Activated CD4-positive, alpha-beta T cell treated with anti-CD3 and anti-CD28 coated beads, Interleukin-2, amount 50 U/mL, for 4 hours (primary cell): Measurements from ENCODE around the gene DGAT2.

Experiments used
- DNase-seq, 2 experiments: peaks; one replicate each; pipeline ENCODE4 v3.0.0-alpha.2; 2020

The DGAT2 gene

DNA sequence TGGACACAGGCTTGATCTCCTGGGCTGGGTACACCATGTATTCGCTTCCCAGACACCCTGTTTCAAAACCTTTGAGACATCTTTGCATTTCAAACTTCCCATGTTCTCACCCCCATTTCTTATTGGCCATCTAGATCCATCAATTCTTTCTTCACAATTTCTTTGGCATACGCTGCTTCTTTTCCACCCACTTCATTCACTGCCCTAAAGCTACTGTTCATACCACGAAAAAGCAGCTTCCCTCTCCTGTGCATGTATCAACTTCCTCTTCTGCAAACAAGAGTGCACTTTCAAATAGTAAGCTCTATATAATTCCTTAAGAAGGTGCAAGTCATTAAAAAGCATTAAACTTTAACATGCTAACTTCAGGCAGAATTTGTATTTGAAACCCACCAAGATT lies 67.8 kb downstream of the DGAT2 start:
- DNase-seq: no peak

DNA sequence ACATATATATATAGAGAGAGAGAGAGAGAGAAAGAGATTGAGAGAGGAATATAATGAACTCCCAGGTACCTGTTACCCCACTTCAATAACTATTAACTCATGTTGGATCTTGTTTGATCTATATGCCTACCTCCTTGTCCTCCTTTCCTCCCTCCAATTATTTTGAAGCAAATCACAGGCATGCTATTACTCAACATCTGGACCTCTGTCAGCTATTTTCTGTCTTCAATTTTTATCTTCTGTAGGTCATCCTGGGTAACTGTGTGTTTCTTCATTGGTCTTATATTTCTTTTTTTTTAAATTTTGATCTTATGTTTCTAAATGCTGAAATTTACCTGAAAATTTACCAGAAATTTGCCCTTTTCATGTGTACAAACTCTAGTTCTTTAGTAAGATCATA lies 71.3 kb downstream of the DGAT2 start:
- DNase-seq: no peak

DNA sequence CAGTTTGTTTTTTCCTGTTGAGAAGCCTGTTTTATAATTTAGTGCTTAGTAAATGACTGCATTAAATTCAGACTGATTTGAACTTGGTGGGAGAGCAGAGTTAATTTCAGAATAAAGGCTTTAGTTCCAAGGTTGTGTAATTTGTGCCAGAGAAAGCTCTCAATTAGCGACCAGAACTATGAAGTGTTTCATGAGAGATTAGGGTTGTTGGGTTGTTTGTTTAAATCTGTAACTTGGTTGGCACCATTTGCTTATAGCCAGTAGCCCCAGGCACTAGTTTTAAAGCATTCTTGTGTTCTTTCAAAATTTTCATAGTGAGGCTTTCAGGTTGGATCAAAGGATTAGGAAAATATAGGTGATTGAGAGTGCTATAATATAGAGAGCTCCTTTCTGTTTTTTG lies 71.9 kb downstream of the DGAT2 start:
- no peak for DNase-seq

DNA sequence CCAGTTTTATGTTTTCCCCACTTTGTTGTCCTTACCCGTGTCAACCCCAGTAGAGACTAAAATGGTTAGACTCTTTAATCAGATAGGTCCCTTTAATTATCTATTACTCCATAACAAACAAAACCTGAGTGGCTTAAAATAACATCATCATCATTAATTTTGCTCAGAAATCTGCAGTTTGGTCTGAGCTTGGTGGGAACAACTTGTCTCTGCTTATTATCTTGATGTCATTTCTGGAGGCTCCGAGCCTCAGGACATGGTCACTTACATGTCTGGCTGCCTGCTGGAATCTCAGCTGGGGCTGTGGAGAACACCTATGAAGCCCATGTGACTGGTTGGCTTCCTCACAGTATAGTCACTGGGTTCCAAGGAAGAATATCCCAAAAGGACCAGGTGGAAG lies 73.2 kb downstream of the DGAT2 start:
- DNase-seq: no peak

GRCh38 chr11:75845324-75845723 lies 76.7 kb downstream of the DGAT2 start:
- DNase-seq: no peak

GRCh38 chr11:75849894-75850293 lies 81.3 kb downstream of the DGAT2 start:
- DNase-seq: no peak

DNA sequence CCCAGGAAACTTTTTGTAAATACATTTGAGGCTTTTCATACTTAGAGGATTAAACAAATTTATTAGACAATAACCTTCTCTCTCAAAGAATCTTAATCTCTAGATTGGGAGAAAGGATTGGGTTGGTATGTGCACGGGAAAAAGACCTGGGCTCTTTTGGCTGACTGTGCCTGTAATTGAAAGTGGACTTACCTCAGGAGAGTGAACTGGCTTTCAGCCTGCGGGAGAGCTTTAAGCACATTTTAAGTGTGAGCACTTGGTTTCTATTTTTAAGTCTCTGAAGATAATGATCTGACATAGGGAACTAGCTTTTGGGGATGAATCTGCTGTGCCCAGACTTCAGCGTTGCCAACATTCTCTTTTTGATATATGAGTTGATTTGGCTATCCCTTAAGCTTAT lies 82.2 kb downstream of the DGAT2 start:
- no peak for DNase-seq
